ENCODE data around the gene RAPH1.
"Not testable (repeated sequence)": the region's sequence is repeated elsewhere in the genome, so short reads cannot be mapped to it uniquely, and the experiment has no call there.

RAPH1 gene

DNA sequence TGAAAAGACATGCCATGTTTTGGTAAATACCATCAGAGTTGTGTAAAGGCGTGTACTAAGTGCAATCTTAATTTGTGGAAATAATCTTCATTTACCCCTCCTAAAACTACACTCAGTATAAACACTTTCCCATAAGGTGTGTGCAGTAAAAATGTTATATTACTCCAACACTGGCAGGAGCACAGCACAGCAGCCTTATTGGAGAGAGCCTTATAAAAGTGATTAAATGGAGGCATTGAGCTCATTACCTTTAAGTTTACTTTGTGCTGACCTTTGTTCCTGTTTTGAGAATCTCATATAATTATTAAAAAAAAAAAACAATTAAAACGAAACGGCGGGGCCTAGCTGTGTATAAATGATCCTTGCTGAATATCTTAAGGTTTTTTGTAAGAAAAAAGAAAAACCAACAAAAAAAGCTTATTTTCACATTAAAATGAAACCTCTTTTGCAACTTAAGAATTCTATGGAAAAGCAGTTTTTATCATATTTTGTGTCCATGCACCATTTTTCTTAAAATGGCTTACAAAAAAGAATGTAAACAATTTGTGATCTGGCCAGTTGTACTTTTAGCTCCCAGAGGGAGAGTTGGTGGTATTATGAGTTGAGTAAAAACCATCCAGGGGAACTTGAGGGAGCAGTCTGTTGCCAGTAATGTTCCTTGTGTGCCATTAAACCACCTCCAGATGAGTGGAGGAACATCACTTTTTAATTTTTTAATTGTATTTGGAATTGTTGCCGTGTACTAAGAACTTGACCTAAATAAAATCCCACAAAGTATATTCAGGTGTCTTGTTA lies 103.5 kb downstream of the RAPH1 start:
- DNase-seq (ENCODE audit: low spot score) = no peak

DNA sequence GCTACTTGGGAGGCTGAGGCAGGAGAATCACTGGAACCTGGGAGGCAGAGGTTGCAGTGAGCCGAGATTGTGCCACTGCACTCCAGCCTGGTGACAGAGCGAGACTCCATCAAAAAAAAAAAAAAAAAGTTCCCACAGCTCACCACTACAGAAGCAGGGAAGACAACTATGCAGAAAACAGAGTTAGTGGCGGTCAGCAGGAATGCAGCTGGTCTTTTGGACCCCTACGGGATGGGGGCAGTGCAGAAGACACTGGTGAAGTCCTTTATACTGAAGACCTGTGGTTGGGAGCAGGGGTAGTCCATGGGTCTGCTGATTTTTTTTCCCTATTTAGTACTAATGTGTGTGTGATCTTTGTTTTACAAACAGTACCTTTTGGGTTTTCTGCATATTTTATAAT lies 105.5 kb downstream of the RAPH1 start:
- DNase-seq (ENCODE audit: low spot score) = not testable (repeated sequence)

GRCh38 chr2:203427061-203427460 lies 108.0 kb downstream of the RAPH1 start:
- DNase-seq (ENCODE audit: low spot score) = peak; percentile 73

DNA sequence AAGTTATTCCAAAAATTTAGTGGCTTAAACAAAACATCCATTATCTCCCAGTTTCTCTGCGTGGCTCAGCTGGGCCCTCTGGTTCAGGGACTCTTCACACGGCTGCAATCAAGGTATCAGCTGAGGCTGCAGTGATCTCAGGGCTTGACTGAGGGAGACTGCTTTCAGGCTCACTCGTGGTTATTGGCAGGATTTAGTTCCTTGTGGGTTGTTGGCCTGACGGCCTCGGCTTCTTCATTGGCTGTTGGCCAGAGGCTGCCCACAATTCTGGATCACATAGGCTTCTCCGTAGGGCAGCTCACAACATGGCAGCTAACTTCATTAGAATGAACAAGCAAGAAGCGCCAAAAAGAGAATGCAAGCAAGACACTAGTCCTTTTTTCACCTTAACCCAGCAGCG lies 116.8 kb downstream of the RAPH1 start:
- DNase-seq (ENCODE audit: low spot score) = no peak

- DNase-seq (ENCODE audit: low spot score) = no peak
Observed at GRCh38 chr2:203413796-203414195, 121.3 kb downstream of the RAPH1 start.

DNA sequence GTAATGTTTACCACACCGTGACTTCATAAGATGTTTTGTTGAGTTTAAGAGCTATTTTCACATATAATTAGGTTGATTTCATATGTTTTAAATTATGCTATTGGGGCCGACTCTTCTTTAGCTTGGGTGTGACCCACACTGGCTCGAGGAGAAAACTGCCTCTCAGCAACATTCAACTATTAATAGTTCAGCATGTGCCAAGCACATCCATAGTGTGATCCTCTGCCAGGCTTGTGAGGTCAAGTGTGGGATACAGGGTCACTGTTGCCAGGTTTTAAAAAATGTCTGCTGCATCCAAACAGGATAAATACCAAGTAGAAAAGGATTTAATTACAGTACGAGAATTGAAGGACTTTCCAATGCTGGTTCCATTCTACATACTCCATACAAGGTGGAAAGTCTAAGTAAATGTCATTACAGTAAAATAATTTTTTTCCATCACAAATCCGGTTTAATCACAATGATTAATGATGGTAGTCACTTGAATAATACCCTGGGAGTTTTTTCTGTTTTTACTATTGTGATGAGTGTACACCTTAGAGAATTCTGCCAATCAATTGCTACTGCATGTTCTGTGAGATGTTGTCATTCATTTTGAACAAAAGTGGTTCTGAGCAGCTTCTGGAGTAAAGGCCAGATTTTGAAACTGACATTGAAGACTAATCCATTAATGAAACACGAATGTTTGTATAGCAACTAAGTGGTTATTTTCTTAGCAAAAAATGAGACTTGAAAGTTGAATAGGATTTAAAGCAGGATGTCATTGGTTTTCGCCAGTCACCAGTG lies 122.4 kb downstream of the RAPH1 start:
- peak; percentile 31 for DNase-seq (ENCODE audit: low spot score)

- DNase-seq (ENCODE audit: low spot score) = no peak
Observed at GRCh38 chr2:203407496-203407895, 127.6 kb downstream of the RAPH1 start.

DNA sequence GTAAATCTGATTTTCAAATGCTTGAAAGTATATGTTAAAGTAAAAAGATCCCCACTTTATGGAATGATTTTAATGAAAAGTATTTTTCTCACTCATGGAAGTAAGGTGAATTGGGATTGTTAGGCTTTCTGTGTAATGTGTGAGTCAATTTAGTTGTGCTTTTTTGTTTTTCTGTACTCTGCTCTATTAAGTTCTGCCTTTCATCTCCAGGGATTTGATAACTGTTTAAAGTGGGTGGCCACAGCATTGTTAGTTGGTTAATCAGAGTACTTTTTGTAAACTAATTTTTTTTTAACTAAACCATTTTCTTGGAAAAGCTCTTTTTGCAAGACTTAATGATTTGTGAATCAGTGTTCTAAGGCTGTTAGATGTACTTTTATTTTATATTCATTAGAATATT lies 130.1 kb downstream of the RAPH1 start:
- DNase-seq (ENCODE audit: low spot score) = peak; percentile 12

- DNase-seq (ENCODE audit: low spot score) = no peak
Observed at GRCh38 chr2:203400805-203401585, 134.1 kb downstream of the RAPH1 start.

GRCh38 chr2:203399031-203399430 lies 136.1 kb downstream of the RAPH1 start:
- no peak for DNase-seq (ENCODE audit: low spot score)

DNA sequence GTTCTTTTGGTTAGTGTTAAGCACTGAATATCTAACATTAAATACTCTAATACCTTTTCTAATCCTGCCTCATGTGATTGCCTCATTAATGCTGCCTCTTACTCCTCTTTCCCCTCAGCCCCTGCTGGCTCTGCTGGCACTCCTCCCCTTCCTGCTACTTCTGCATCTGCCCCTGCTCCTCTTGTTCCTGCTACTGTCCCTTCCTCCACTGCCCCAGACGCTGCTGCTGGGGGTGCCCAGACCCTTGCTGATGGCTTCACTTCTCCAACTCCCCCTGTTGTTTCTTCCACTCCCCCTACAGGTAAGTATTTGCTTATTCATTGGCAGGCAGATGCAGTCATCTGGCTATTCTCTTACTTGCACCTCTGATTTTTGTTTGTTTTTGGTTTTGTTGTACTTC lies 138.4 kb downstream of the RAPH1 start:
- DNase-seq (ENCODE audit: low spot score) = no peak

- no peak for DNase-seq (ENCODE audit: low spot score)
Observed at GRCh38 chr2:203395858-203396257, 139.2 kb downstream of the RAPH1 start.

DNA sequence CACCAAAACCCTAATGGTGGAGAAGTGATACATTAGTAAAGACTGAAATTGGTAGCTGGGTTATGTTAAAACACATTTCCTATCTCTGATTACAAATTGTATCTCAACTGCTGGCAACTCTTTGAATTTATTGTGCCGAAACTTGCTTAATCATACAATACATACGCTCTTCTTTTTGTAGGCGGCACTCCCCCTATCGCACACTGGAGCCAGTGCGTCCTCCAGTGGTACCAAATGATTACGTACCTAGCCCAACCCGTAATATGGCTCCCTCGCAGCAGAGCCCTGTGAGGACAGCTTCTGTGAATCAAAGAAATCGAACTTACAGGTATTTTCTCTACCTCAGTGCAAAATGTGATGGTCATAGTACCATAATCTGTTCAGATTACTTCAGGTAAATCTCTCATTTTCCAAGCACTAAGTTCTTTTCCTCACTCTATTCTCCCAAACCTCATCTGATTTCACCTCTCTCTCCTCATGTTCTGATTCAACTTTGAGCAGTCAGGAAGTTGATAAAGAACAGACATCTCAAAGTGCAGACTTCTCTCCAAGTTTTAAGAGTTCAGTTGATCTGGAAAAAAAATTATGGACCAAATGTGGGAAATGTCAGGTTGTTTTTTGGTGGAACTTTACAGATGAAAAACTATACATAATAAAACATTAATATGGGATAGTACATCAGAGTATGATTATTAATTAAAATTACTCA lies 140.4 kb downstream of the RAPH1 start:
- DNase-seq (ENCODE audit: low spot score) = no peak

GRCh38 chr2:203388153-203388552 lies 146.9 kb downstream of the RAPH1 start:
- not testable (repeated sequence) for DNase-seq (ENCODE audit: low spot score)

- DNase-seq (ENCODE audit: low spot score) = no peak
Observed at GRCh38 chr2:203383038-203383437, 152.1 kb downstream of the RAPH1 start.

DNA sequence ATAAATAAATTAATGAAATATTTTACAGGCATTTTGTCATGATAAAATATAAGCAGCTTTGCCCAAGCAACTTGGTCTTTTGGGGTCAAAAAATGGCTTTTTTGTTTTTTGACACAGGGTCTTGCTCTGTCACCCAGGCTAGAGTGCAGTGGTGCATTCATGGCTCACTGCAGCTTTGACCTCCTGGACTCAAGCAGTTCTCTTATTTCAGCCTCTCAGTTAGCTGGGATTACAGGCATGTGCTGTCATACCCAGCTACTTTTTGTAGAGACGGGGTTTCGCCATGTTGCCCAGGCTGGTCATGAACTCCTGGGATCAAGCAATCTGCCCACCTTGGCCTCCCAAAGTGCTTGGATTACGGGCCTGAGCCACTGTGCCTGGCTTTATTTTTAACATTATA lies 155.9 kb downstream of the RAPH1 start:
- DNase-seq (ENCODE audit: low spot score) = no peak

DNA sequence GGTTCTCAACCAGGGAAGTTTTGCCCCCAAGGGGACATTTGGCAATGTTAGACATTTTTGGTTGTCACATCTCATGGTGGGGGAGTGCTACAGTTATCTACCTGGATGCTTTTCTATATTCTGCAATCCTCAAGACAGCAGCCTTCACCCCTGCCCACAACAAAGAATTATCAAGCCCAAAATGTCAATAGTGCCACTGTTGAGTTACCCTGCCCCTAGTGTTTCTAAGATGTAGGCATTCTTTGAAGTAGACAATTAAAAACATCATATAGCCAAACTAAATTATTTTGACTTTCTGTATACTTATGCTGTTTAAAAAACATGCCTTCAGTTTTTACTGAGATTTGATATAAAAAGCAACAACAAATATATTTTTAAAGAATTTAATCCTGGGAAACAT lies 158.9 kb downstream of the RAPH1 start:
- DNase-seq (ENCODE audit: low spot score) = no peak

GRCh38 chr2:203372706-203373105 lies 162.4 kb downstream of the RAPH1 start:
- DNase-seq (ENCODE audit: low spot score) = not testable (repeated sequence)

DNA sequence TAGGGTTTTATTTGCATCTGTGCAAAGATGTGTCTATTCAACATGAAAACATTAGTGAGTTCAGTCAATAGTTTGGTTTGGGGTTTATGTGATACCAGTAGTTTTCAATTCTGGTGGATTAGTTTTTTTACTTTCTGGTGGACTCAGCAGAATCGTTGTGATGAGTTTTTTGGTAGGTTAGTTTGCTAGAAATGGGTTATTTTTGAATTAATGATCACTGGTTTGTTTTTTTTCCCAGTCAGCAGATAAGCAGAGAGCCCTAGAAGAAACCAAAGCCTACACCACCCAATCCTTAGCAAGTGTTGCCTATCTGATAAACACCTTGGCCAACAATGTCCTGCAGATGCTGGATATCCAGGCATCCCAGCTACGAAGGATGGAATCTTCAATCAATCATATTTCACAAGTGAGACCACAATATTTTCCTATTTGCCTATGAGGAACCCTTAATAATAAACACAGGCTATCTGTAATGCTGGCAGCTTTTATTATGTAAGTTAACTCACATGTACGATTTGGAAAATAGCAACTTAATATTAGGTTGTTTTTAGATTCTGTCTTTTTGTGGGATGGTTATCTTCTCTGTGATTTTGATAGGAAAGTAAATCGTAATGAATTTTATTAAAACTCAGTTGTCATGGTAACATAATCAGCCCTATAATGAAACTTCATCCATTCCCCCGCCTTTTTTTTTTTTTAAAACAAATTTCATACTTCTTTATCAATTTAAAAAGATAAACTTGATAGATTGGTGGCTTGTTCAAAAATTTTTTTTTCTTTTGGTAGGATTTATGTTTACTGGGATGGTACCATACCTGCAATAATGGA lies 168.2 kb downstream of the RAPH1 start:
- DNase-seq (ENCODE audit: low spot score) = no peak

- peak; percentile 6 for DNase-seq (ENCODE audit: low spot score)
Observed at GRCh38 chr2:203361922-203362321, 173.2 kb downstream of the RAPH1 start.

DNA sequence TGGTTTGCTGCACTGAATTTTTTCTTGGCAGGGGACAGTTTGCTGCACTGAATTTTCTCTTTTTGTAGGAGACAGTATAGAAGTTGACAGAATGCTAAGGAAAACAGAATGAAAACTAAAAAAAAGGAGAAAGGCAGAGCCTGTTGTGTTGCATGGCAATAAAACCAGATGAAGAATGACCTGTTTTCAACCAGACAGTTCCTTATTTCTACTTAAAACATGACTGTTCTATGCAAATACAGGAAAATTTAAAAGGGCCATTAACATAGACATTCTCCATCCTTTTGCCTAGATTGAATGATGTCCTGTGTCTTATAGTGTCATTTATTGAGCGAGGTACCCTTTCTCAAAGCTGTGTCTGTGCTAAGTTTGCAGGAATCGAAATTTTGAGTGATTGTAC lies 173.6 kb downstream of the RAPH1 start:
- no peak for DNase-seq (ENCODE audit: low spot score)

Measured in AG08395 (cell line).